ENCODE measurements around the gene ZFAND6.

GRCh38 chr15:80152896-80153876, 93.7 kb downstream of the ZFAND6 start, which contains the start of gene FAH:
- TF ChIP-seq CTCF (IDR thresholded peaks at IDR 0.05), result no peak
- no peak for TF ChIP-seq EP300 (IDR thresholded peaks at IDR 0.05)
- TF ChIP-seq POLR2A (IDR thresholded peaks at IDR 0.05), result peak; percentile 34

Measured in ovary (tissue), 3 donors.